ENCODE data around the gene CRELD2. TPM values are rescaled to one million over a fixed set of nuclear protein-coding genes. Genes with fewer than 3 reads are reported as not detected.
A peak's percentile ranks its signal among the peaks of the same experiment; 100 is the strongest.

Gene CRELD2
- total and polyA plus RNA-seq, 3 experiments from 2014 or later = 49.4 to 53.2 (median 50.7) TPM

- no peaks in the 10 kb centered on the region for H3K27me3 ChIP-seq (ENCODE audit: insufficient read depth, low read length, poor library complexity, severe bottlenecking)
- peak overlapping the region; percentile 86 to 97 (median 93) for H3K4me3 Mint-ChIP-seq
- POLR2A ChIA-PET = interaction anchor here (0.6 to 3.3 kb wide), 8 partner anchors 9 to 653 kb away, joined by 3 to 30 read pairs (median 4); no protein-coding TSS in a partner anchor
- peaks cover 0 to 31% (median 4%) of the 10 kb centered on the region in 3 donors for H3K36me3 Mint-ChIP-seq
- CTCF ChIA-PET = interaction anchor here (1.0 to 1.7 kb wide), 3 partner anchors 8 to 68 kb away, joined by 4 to 7 read pairs (median 5); no protein-coding TSS in a partner anchor
- H3K4me1 ChIP-seq (ENCODE audit: insufficient read depth, low read length) = peaks cover 33% of the 10 kb centered on the region
- peaks cover 0 to 4% of the 10 kb centered on the region in 2 donors for H3K27me3 Mint-ChIP-seq
- peaks cover 8 to 40% (median 20%) of the 10 kb centered on the region in 3 donors for H3K4me1 Mint-ChIP-seq
- peaks cover 13% of the 10 kb centered on the region for H3K36me3 ChIP-seq (ENCODE audit: insufficient read depth, low read length)
- peak overlapping the region; percentile 91 to 99 (median 93) for H3K27ac Mint-ChIP-seq
- H3K9me3 Mint-ChIP-seq = peaks cover 0 to 4% (median 0%) of the 10 kb centered on the region in 5 donors
- peak overlapping the region; percentile 79 for H3K27ac ChIP-seq (ENCODE audit: low read depth, low read length)
- H3K4me3 ChIP-seq (ENCODE audit: low read length) = peak overlapping the region; percentile 71
- DNase-seq = peak; percentile 75 to 90 (median 84)
- no peaks in the 10 kb centered on the region for H3K9me3 ChIP-seq (ENCODE audit: low read length)
These were observed 43.7 kb downstream of the CRELD2 start for GRCh38 chr22:49962012-49962750.

GRCh38 chr22:49962751-49963646 lies 44.6 kb downstream of the CRELD2 start:
- Mint-ChIP-seq H3K27ac (peak overlapping the region; percentile 83 to 99 (median 94)), H3K4me1 (peaks cover 8 to 44% (median 22%) of the 10 kb centered on the region in 3 donors), H3K27me3 (peaks cover 0 to 3% of the 10 kb centered on the region in 2 donors), H3K4me3 (peak overlapping the region; percentile 69 to 97 (median 78)), H3K9me3 (peaks cover 0 to 4% (median 0%) of the 10 kb centered on the region in 5 donors), H3K36me3 (peaks cover 0 to 31% (median 4%) of the 10 kb centered on the region in 3 donors)
- Histone ChIP-seq H3K9me3 (ENCODE audit: low read length) (no peaks in the 10 kb centered on the region), H3K27me3 (ENCODE audit: insufficient read depth, low read length, poor library complexity, severe bottlenecking) (no peaks in the 10 kb centered on the region), H3K4me3 (ENCODE audit: low read length) (peak overlapping the region; percentile 34), H3K4me1 (ENCODE audit: insufficient read depth, low read length) (peaks cover 36% of the 10 kb centered on the region), H3K36me3 (ENCODE audit: insufficient read depth, low read length) (peaks cover 13% of the 10 kb centered on the region), H3K27ac (ENCODE audit: low read depth, low read length) (peak overlapping the region; percentile 64)
- ChIA-PET CTCF (interaction anchor here (0.6 to 1.7 kb wide), 5 partner anchors 8 to 68 kb away, joined by 3 to 7 read pairs (median 4); no protein-coding TSS in a partner anchor), POLR2A (interaction anchor here (0.6 to 3.3 kb wide), 8 partner anchors 8 to 653 kb away, joined by 3 to 30 read pairs (median 4); no protein-coding TSS in a partner anchor)
- peak in 2 of 5 donors; percentile 2 to 53 for DNase-seq

GRCh38 chr22:49963647-49964026 lies 45.2 kb downstream of the CRELD2 start:
- peak in 2 of 5 donors; percentile 8 to 57 for DNase-seq
- peak overlapping the region; percentile 83 to 99 (median 93) for H3K27ac Mint-ChIP-seq
- Histone ChIP-seq H3K27me3 (ENCODE audit: insufficient read depth, low read length, poor library complexity, severe bottlenecking) (no peaks in the 10 kb centered on the region), H3K4me1 (ENCODE audit: insufficient read depth, low read length) (peaks cover 36% of the 10 kb centered on the region), H3K27ac (ENCODE audit: low read depth, low read length) (peak overlapping the region; percentile 64), H3K4me3 (ENCODE audit: low read length) (no peak overlapping the region), H3K9me3 (ENCODE audit: low read length) (no peaks in the 10 kb centered on the region), H3K36me3 (ENCODE audit: insufficient read depth, low read length) (peaks cover 13% of the 10 kb centered on the region)
- peaks cover 0 to 31% (median 4%) of the 10 kb centered on the region in 3 donors for H3K36me3 Mint-ChIP-seq
- H3K27me3 Mint-ChIP-seq = peaks cover 0 to 3% of the 10 kb centered on the region in 2 donors
- H3K9me3 Mint-ChIP-seq = peaks cover 0 to 4% (median 0%) of the 10 kb centered on the region in 5 donors
- ChIA-PET CTCF (interaction anchor here (1.1 to 1.7 kb wide), 2 partner anchors 18 to 67 kb away, joined by 4 to 7 read pairs; no protein-coding TSS in a partner anchor), POLR2A (no interaction called here)
- peaks cover 8 to 44% (median 22%) of the 10 kb centered on the region in 3 donors for H3K4me1 Mint-ChIP-seq
- H3K4me3 Mint-ChIP-seq = peak overlapping the region; percentile 62 to 97 (median 77)

GRCh38 chr22:49964136-49965090 lies 46.0 kb downstream of the CRELD2 start:
- POLR2A ChIA-PET = no interaction called here
- peaks cover 34% of the 10 kb centered on the region for H3K4me1 ChIP-seq (ENCODE audit: insufficient read depth, low read length)
- no peaks in the 10 kb centered on the region for H3K9me3 ChIP-seq (ENCODE audit: low read length)
- Mint-ChIP-seq H3K27me3 (peaks cover 0 to 3% of the 10 kb centered on the region in 2 donors), H3K4me3 (peak overlapping the region; percentile 62 to 97 (median 78)), H3K36me3 (peaks cover 0 to 31% (median 4%) of the 10 kb centered on the region in 3 donors), H3K9me3 (peaks cover 0 to 4% (median 0%) of the 10 kb centered on the region in 5 donors), H3K27ac (peak overlapping the region; percentile 83 to 99 (median 93)), H3K4me1 (peaks cover 8 to 44% (median 20%) of the 10 kb centered on the region in 3 donors)
- CTCF ChIA-PET = no interaction called here
- no peaks in the 10 kb centered on the region for H3K27me3 ChIP-seq (ENCODE audit: insufficient read depth, low read length, poor library complexity, severe bottlenecking)
- no peak overlapping the region for H3K4me3 ChIP-seq (ENCODE audit: low read length)
- DNase-seq = peak in 4 of 5 donors; percentile 37 to 80 (median 63)
- H3K36me3 ChIP-seq (ENCODE audit: insufficient read depth, low read length) = peaks cover 13% of the 10 kb centered on the region
- H3K27ac ChIP-seq (ENCODE audit: low read depth, low read length) = no peak overlapping the region

- no peak overlapping the region for H3K4me3 ChIP-seq (ENCODE audit: low read length)
- H3K36me3 ChIP-seq (ENCODE audit: insufficient read depth, low read length) = peaks cover 13% of the 10 kb centered on the region
- Mint-ChIP-seq H3K9me3 (peaks cover 0 to 4% (median 0%) of the 10 kb centered on the region in 5 donors), H3K4me1 (peaks cover 10 to 49% (median 19%) of the 10 kb centered on the region in 3 donors), H3K27ac (peak overlapping the region in 7 of 8 donors; percentile 33 to 99 (median 66)), H3K4me3 (peak overlapping the region in 2 of 7 donors; percentile 60 to 78), H3K27me3 (peaks cover 0 to 3% of the 10 kb centered on the region in 2 donors), H3K36me3 (peaks cover 0 to 31% (median 4%) of the 10 kb centered on the region in 3 donors)
- H3K9me3 ChIP-seq (ENCODE audit: low read length) = no peaks in the 10 kb centered on the region
- ChIA-PET POLR2A (no interaction called here), CTCF (no interaction called here)
- H3K27me3 ChIP-seq (ENCODE audit: insufficient read depth, low read length, poor library complexity, severe bottlenecking) = no peaks in the 10 kb centered on the region
- peaks cover 37% of the 10 kb centered on the region for H3K4me1 ChIP-seq (ENCODE audit: insufficient read depth, low read length)
- peak in 2 of 5 donors; percentile 0 to 47 for DNase-seq
- H3K27ac ChIP-seq (ENCODE audit: low read depth, low read length) = no peak overlapping the region
These were observed 46.9 kb downstream of the CRELD2 start for GRCh38 chr22:49965091-49966040.

- Histone ChIP-seq H3K27me3 (ENCODE audit: insufficient read depth, low read length, poor library complexity, severe bottlenecking) (no peaks in the 10 kb centered on the region), H3K36me3 (ENCODE audit: insufficient read depth, low read length) (peaks cover 13% of the 10 kb centered on the region), H3K4me1 (ENCODE audit: insufficient read depth, low read length) (peaks cover 43% of the 10 kb centered on the region), H3K27ac (ENCODE audit: low read depth, low read length) (no peak overlapping the region), H3K4me3 (ENCODE audit: low read length) (no peak overlapping the region), H3K9me3 (ENCODE audit: low read length) (no peaks in the 10 kb centered on the region)
- Mint-ChIP-seq H3K9me3 (peaks cover 0 to 4% (median 0%) of the 10 kb centered on the region in 5 donors), H3K4me1 (peaks cover 15 to 58% (median 26%) of the 10 kb centered on the region in 3 donors), H3K27me3 (peaks cover 0 to 8% of the 10 kb centered on the region in 2 donors), H3K4me3 (peak overlapping the region in 1 of 7 donors; percentile 26), H3K36me3 (peaks cover 0 to 33% (median 4%) of the 10 kb centered on the region in 3 donors), H3K27ac (peak overlapping the region in 5 of 8 donors; percentile 36 to 99 (median 75))
- CTCF ChIA-PET = interaction anchor here (1.1 to 1.5 kb wide), 4 partner anchors 11 to 64 kb away, joined by 3 to 7 read pairs (median 3); no protein-coding TSS in a partner anchor
- POLR2A ChIA-PET = no interaction called here
- DNase-seq = peak in 1 of 5 donors; percentile 47
These were observed 47.8 kb downstream of the CRELD2 start for GRCh38 chr22:49966041-49966773.

All from CD8-positive, alpha-beta memory T cell (primary cell).